Subcutaneous adipose tissue (tissue), 4 donors: ENCODE results near the gene PTCD1. TPM values are rescaled to one million over a fixed set of nuclear protein-coding genes. Genes with fewer than 3 reads are reported as not detected.

Source experiments
- total RNA-seq, 4 donors: library from RNA; depleted of rRNA; stranded (reverse); fragments of >200 nt; gene quantifications; one replicate each; pipeline ENCODE4 v1.1.0, GENCODE V29; 2016
- TF ChIP-seq, protein P1 (sequence below): fragments of 450-650 bp; IDR thresholded peaks from one replicate; pipeline ENCODE4 v1.5.1; 2016; ENCODE audit warnings: low read depth, mild to moderate bottlenecking, control low read depth, antibody characterized with exemption, moderate library complexity

The PTCD1 gene
- total RNA-seq, 4 donors from 2014 or later, result 3.7 to 11.9 (median 5.3) TPM

DNA sequence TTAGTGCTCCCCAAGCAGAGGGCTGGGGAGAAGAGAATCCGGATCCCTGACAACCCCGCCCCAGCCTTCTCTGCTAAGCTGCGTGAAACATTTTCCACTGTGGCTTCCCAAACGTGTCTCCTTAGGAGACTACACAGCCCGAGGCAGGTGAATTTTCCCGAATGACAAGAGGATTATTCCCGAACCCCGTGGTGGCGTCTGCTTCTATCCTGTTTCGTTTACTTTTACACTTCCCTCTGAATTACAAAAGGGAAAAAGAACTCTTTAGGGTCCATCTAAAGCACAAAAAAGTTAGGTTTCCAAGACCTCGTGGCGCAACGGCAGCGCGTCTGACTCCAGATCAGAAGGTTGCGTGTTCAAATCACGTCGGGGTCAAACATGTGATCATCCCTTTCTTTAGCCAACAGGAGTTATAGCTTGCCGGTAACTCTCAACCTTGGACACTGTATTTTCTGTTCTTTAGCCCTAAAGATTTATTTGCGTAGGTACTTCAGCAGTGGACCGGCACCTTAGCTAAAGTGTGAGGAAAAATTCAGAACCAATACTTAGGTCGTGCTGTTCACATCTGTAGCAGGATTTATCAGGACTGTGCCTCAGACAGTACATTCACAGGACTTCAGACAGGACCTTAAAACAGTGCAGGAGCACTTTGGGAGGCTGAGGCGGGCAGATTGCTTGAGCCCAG, 30.9 kb upstream of the PTCD1 start:
- TF ChIP-seq, protein P1, sequence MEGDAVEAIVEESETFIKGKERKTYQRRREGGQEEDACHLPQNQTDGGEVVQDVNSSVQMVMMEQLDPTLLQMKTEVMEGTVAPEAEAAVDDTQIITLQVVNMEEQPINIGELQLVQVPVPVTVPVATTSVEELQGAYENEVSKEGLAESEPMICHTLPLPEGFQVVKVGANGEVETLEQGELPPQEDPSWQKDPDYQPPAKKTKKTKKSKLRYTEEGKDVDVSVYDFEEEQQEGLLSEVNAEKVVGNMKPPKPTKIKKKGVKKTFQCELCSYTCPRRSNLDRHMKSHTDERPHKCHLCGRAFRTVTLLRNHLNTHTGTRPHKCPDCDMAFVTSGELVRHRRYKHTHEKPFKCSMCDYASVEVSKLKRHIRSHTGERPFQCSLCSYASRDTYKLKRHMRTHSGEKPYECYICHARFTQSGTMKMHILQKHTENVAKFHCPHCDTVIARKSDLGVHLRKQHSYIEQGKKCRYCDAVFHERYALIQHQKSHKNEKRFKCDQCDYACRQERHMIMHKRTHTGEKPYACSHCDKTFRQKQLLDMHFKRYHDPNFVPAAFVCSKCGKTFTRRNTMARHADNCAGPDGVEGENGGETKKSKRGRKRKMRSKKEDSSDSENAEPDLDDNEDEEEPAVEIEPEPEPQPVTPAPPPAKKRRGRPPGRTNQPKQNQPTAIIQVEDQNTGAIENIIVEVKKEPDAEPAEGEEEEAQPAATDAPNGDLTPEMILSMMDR, result no peak

DNA sequence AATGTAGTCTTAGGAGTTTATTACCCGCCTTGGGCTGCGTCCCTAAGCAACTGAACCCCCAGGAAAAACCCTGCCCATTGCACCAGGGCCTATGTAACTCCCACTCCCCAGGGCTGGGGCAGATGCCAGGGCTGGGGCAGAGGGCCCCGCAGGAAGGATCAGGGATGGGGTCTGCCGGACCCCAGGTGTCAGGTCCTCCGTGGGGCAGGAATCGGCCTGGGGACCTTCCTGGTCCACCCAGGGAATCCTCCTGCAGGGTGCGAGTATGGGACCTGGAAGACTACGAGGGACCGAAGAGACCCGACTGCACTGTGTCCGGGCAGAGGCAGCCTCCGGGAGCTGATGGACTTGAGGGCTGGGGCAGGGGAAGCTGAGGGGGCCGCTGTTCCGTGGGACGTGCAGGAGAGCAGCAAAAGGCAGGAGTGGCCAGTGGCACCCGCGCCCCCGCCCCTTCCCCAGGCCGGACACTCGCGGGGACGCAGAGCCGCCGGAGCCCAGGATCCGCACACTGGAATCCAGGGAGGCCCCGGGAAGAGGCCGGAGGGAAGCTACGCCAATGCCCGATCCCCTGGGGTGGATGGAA, 29.8 kb upstream of the PTCD1 start:
- TF ChIP-seq, protein P1, result no peak

DNA sequence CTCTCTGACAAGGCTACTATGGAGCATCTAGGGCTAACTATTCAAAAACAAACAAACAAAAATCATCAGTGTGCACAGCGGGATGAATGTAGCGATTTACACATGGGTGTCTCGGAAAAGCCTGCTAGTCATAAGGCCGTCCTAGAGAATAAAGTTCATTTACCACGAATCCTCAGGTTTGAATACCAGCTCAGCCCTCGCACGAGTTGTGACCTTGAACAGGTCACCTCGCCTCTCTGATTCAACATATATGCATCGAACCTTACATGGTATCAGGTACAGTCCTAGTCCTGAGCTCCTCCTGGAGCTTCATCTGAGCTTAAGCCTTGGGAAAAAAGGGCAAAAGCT, 26.8 kb upstream of the PTCD1 start:
- TF ChIP-seq, protein P1, result no peak

DNA sequence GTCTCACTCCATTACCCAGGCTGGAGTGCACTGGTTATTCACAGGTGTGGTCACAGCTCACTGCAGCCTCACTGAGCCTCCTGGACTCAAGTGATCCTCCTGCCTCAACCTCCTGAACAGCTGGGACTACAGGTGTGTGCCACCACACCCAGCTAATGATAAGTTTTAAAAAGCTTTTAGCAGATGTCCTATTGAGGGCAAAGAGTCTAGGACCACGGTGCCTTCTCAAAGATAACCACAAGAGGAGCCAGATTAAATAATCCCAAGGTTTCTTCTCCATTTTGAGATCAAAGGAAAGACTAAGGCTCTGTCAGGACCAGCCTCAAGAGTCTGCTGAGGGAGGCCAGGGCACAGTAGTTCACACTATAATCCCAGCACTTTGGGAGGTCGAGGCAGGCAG, 22.6 kb upstream of the PTCD1 start:
- TF ChIP-seq, protein P1, result no peak

DNA sequence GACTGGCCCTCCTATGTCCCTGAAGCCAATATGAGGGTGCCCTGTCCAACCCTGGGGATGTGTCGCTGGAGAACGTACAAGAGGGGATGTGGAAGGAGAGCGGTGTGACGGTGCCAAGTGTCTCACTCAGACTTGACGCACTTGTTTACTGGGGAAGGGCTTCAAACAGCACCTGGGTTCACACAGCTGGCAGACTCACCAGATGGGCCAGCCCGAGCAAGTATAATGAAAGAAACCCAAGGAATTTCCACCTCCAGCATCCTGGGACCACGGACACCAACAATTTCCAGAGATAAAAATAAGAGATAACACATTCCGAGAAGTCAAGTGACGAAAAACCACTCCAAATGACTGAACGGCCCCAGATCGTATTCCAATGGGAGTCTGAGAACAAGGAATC, 22.1 kb upstream of the PTCD1 start:
- TF ChIP-seq, protein P1, result no peak

DNA sequence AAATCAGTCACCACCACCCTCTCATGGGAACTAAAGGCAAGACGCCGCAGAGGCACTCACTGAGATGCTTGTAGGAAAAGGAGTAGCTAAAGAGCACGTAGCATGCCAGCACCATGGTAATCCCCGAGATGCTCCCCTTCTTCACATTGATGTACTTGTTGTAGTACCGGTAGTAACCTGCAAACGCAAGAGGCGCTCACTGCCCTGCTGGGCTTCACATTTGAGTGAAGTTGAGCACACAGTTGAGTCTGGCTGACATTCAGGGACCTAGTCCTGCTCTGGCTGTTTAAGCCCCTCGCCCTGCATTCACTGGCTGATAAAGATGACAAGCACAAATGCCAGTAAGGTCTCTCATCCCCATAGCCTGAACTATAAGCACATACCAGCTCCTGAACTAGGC, 20.5 kb upstream of the PTCD1 start:
- TF ChIP-seq, protein P1, result no peak

DNA sequence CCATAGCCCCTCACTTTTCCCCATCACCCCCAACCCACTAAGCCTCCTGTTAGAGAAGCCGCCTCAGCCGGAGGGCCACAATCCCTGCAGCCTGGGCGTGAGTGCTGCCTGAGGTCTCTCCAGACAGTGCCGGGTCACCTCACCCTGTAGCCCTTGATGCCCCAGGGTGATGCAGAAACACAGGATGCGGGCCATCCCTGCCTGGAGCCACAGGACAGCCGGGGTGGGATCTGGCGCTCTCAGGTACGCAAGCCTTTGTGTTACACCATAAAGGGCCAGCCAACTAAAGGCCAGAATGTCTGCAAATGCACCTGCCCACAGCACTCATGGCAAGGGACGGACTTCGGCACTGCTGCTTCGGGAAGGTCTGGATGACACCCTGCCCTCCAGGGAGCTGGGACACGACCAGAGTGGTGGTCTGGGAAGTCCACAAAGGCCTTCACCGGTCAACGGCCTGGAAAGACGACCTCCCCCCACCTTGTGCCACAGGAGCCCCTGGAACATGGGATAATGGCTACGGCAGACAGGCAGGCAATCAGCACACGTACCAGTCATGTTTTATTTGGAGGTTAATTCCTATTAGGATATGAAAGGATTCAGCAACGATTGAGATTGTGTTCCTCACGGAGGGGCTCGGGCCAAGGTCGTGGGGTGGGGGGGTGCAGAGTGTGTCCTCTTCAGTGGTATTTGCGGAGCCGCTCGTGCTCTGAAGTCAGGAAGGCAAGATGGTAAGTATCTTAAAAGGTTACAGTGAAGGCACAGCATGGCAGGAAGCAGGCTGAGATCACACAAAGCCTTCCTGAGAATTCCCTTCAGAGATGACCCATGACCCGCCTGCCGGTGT, 19.3 kb upstream of the PTCD1 start:
- TF ChIP-seq, protein P1, result no peak
